ENCODE results near the gene NUBPL.

NUBPL gene

DNA sequence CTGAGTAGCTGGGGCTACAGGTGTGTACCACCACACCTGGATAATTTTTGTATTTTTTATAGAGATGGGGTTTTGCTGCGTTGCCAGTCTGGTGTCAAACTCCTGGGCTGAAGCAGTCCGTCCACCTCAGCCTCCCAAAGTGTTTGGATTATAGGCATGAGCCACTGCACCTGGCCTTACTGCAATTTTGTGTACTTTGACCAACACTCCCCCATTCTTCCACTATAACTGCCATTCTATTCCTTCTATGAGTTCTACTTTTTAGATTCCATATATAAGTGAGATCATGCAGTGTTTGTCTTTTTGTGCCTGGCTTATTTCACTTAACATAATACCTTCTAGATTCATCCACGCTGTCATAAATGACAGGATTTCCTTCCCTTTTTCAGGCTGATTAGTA, 199.1 kb downstream of the NUBPL start:
- no peaks in the 10 kb centered on the region for H3K36me3 ChIP-seq (ENCODE audit: insufficient read depth, insufficient read length, low read length)
- H3K9me3 ChIP-seq (ENCODE audit: insufficient read depth, low read length) = no peaks in the 10 kb centered on the region
- TF ChIP-seq YY1 (IDR thresholded peaks at IDR 0.05; ENCODE audit: insufficient read depth, insufficient read length) (no peak), ZNF274 (IDR thresholded peaks at IDR 0.05; ENCODE audit: low read depth, low read length) (no peak), SUZ12 (IDR thresholded peaks at IDR 0.05; ENCODE audit: extremely low read depth, insufficient read depth, insufficient read length) (no peak)

DNA sequence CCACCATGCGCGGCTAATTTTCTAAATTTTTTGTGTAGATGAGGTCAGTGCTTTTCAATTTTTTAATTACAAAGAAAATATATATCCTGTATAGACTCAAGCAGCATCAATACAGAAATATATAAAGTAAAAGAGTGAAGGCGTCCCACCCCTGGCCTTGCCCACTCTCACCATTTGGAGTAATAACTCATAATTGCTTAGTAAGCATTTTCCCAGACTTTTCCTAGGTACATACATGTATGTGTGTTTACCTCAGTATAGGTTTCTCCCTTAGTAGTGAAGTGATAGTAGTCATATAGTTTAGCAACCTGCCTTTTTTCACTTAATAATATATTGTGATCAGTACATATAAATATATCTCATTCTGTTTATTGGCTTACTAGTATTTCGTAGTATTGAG, 200.1 kb downstream of the NUBPL start:
- Histone ChIP-seq H3K36me3 (ENCODE audit: insufficient read depth, insufficient read length, low read length) (no peaks in the 10 kb centered on the region), H3K27me3 (ENCODE audit: insufficient read depth, insufficient read length) (no peaks in the 10 kb centered on the region), H3K4me1 (ENCODE audit: insufficient read depth, insufficient read length) (no peaks in the 10 kb centered on the region), H3K9me3 (ENCODE audit: insufficient read depth, low read length) (no peaks in the 10 kb centered on the region), H3K4me3 (ENCODE audit: insufficient read length, low read depth) (no peak overlapping the region), H3K9ac (ENCODE audit: insufficient read length, low read depth) (no peak overlapping the region)
- TF ChIP-seq YY1 (IDR thresholded peaks at IDR 0.05; ENCODE audit: insufficient read depth, insufficient read length) (no peak), ZNF274 (IDR thresholded peaks at IDR 0.05; ENCODE audit: low read depth, low read length) (no peak), SUZ12 (IDR thresholded peaks at IDR 0.05; ENCODE audit: extremely low read depth, insufficient read depth, insufficient read length) (no peak)
- DNase-seq (ENCODE audit: low read depth, low spot score) = no peak

More for the DNA sequence above, 199.1 kb downstream of the NUBPL start:
- DNase-seq (ENCODE audit: low read depth, low spot score) = no peak
- H3K4me1 ChIP-seq (ENCODE audit: insufficient read depth, insufficient read length) = no peaks in the 10 kb centered on the region
- H3K9ac ChIP-seq (ENCODE audit: insufficient read length, low read depth) = no peak overlapping the region
- no peaks in the 10 kb centered on the region for H3K27me3 ChIP-seq (ENCODE audit: insufficient read depth, insufficient read length)
- H3K4me3 ChIP-seq (ENCODE audit: insufficient read length, low read depth) = no peak overlapping the region

DNA sequence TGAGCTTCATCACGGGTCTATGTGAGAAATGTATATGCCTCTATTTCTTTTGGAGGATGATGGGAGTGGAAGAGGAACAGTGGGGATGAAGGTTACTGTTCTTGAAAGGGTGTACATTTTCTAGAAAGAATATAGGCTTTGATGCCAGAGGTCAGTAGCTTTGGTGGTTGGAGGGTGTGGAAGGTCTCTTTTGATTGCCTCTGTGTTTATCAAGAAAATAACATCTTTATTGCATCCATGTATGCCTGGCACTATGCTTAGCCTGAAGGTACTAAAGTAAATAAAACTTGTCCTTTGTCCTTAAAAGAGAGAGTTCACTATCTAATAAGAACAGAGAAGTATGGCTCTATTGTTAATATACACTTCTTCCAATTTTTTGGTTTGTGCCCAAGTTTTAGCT, 201.8 kb downstream of the NUBPL start:
- no peaks in the 10 kb centered on the region for H3K9me3 ChIP-seq (ENCODE audit: insufficient read depth, low read length)
- no peak for DNase-seq (ENCODE audit: low read depth, low spot score)
- H3K9ac ChIP-seq (ENCODE audit: insufficient read length, low read depth) = no peak overlapping the region
- TF ChIP-seq YY1 (IDR thresholded peaks at IDR 0.05; ENCODE audit: insufficient read depth, insufficient read length) = no peak
- TF ChIP-seq SUZ12 (IDR thresholded peaks at IDR 0.05; ENCODE audit: extremely low read depth, insufficient read depth, insufficient read length) = no peak
- TF ChIP-seq ZNF274 (IDR thresholded peaks at IDR 0.05; ENCODE audit: low read depth, low read length) = no peak
- H3K4me3 ChIP-seq (ENCODE audit: insufficient read length, low read depth) = no peak overlapping the region
- no peaks in the 10 kb centered on the region for H3K36me3 ChIP-seq (ENCODE audit: insufficient read depth, insufficient read length, low read length)
- H3K27me3 ChIP-seq (ENCODE audit: insufficient read depth, insufficient read length) = no peaks in the 10 kb centered on the region
- H3K4me1 ChIP-seq (ENCODE audit: insufficient read depth, insufficient read length) = no peaks in the 10 kb centered on the region

- no peaks in the 10 kb centered on the region for H3K27me3 ChIP-seq (ENCODE audit: insufficient read depth, insufficient read length)
- no peaks in the 10 kb centered on the region for H3K4me1 ChIP-seq (ENCODE audit: insufficient read depth, insufficient read length)
- H3K9me3 ChIP-seq (ENCODE audit: insufficient read depth, low read length) = no peaks in the 10 kb centered on the region
- no peak for DNase-seq (ENCODE audit: low read depth, low spot score)
- H3K36me3 ChIP-seq (ENCODE audit: insufficient read depth, insufficient read length, low read length) = no peaks in the 10 kb centered on the region
- no peak overlapping the region for H3K9ac ChIP-seq (ENCODE audit: insufficient read length, low read depth)
- H3K4me3 ChIP-seq (ENCODE audit: insufficient read length, low read depth) = no peak overlapping the region
- TF ChIP-seq YY1 (IDR thresholded peaks at IDR 0.05; ENCODE audit: insufficient read depth, insufficient read length) (no peak), SUZ12 (IDR thresholded peaks at IDR 0.05; ENCODE audit: extremely low read depth, insufficient read depth, insufficient read length) (no peak), ZNF274 (IDR thresholded peaks at IDR 0.05; ENCODE audit: low read depth, low read length) (no peak)
These were observed 205.2 kb downstream of the NUBPL start for GRCh38 chr14:31766315-31766892.

GRCh38 chr14:31768355-31768754, 207.2 kb downstream of the NUBPL start:
- no peak overlapping the region for H3K4me3 ChIP-seq (ENCODE audit: insufficient read length, low read depth)
- no peak for DNase-seq (ENCODE audit: low read depth, low spot score)
- no peaks in the 10 kb centered on the region for H3K9me3 ChIP-seq (ENCODE audit: insufficient read depth, low read length)
- H3K36me3 ChIP-seq (ENCODE audit: insufficient read depth, insufficient read length, low read length) = no peaks in the 10 kb centered on the region
- no peaks in the 10 kb centered on the region for H3K4me1 ChIP-seq (ENCODE audit: insufficient read depth, insufficient read length)
- no peak overlapping the region for H3K9ac ChIP-seq (ENCODE audit: insufficient read length, low read depth)
- H3K27me3 ChIP-seq (ENCODE audit: insufficient read depth, insufficient read length) = no peaks in the 10 kb centered on the region
- TF ChIP-seq SUZ12 (IDR thresholded peaks at IDR 0.05; ENCODE audit: extremely low read depth, insufficient read depth, insufficient read length) (no peak), YY1 (IDR thresholded peaks at IDR 0.05; ENCODE audit: insufficient read depth, insufficient read length) (no peak), ZNF274 (IDR thresholded peaks at IDR 0.05; ENCODE audit: low read depth, low read length) (no peak)

GRCh38 chr14:31770271-31770670, 209.1 kb downstream of the NUBPL start:
- Histone ChIP-seq H3K36me3 (ENCODE audit: insufficient read depth, insufficient read length, low read length) (no peaks in the 10 kb centered on the region), H3K27me3 (ENCODE audit: insufficient read depth, insufficient read length) (no peaks in the 10 kb centered on the region), H3K9ac (ENCODE audit: insufficient read length, low read depth) (no peak overlapping the region), H3K4me1 (ENCODE audit: insufficient read depth, insufficient read length) (no peaks in the 10 kb centered on the region), H3K9me3 (ENCODE audit: insufficient read depth, low read length) (no peaks in the 10 kb centered on the region), H3K4me3 (ENCODE audit: insufficient read length, low read depth) (no peak overlapping the region)
- TF ChIP-seq ZNF274 (IDR thresholded peaks at IDR 0.05; ENCODE audit: low read depth, low read length) (no peak), YY1 (IDR thresholded peaks at IDR 0.05; ENCODE audit: insufficient read depth, insufficient read length) (no peak), SUZ12 (IDR thresholded peaks at IDR 0.05; ENCODE audit: extremely low read depth, insufficient read depth, insufficient read length) (no peak)
- no peak for DNase-seq (ENCODE audit: low read depth, low spot score)

- no peak overlapping the region for H3K9ac ChIP-seq (ENCODE audit: insufficient read length, low read depth)
- no peaks in the 10 kb centered on the region for H3K36me3 ChIP-seq (ENCODE audit: insufficient read depth, insufficient read length, low read length)
- DNase-seq (ENCODE audit: low read depth, low spot score) = no peak
- no peaks in the 10 kb centered on the region for H3K4me1 ChIP-seq (ENCODE audit: insufficient read depth, insufficient read length)
- H3K4me3 ChIP-seq (ENCODE audit: insufficient read length, low read depth) = no peak overlapping the region
- H3K27me3 ChIP-seq (ENCODE audit: insufficient read depth, insufficient read length) = no peaks in the 10 kb centered on the region
- no peaks in the 10 kb centered on the region for H3K9me3 ChIP-seq (ENCODE audit: insufficient read depth, low read length)
- no peak for TF ChIP-seq ZNF274 (IDR thresholded peaks at IDR 0.05; ENCODE audit: low read depth, low read length)
- TF ChIP-seq SUZ12 (IDR thresholded peaks at IDR 0.05; ENCODE audit: extremely low read depth, insufficient read depth, insufficient read length) = no peak
- TF ChIP-seq YY1 (IDR thresholded peaks at IDR 0.05; ENCODE audit: insufficient read depth, insufficient read length) = no peak
These were observed 213.4 kb downstream of the NUBPL start for GRCh38 chr14:31774567-31774966.
